GM19240 (cell line): ENCODE data around the gene SIPA1L3.

ENCODE experiments used
- DNase-seq: peaks from one replicate; pipeline ENCODE4 v3.0.0; 2011; ENCODE audit warnings: low spot score; ENCODE audit not compliant: insufficient read length

SIPA1L3 gene

DNA sequence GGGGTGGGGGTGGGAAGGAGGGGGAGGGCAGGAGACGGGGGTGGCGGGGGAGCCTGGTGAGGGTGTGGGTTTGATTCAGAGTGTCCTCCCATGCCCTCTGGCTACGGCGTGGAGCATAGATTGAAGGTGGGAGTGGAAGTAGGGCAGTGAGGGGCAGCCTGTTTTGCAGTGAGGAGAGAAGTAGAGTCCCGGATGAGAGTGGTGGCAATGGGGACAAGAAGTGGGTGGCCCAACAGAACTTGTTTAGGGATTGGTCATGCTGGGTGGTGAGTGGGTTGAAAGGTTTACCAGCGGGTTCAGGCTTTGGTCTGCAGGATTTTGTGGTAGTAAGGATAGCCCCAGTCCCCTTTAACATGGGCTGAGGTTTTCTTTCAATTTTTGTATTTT is 35.5 kb downstream of the SIPA1L3 start:
- DNase-seq: no peak

GRCh38 chr19:37943480-37943879 is 36.5 kb downstream of the SIPA1L3 start:
- no peak for DNase-seq

GRCh38 chr19:37946132-37946531 is 39.1 kb downstream of the SIPA1L3 start:
- no peak for DNase-seq

- DNase-seq: no peak
Measured at GRCh38 chr19:37947778-37948177, 40.8 kb downstream of the SIPA1L3 start.

GRCh38 chr19:37948362-37948761 is 41.4 kb downstream of the SIPA1L3 start:
- DNase-seq: no peak

DNA sequence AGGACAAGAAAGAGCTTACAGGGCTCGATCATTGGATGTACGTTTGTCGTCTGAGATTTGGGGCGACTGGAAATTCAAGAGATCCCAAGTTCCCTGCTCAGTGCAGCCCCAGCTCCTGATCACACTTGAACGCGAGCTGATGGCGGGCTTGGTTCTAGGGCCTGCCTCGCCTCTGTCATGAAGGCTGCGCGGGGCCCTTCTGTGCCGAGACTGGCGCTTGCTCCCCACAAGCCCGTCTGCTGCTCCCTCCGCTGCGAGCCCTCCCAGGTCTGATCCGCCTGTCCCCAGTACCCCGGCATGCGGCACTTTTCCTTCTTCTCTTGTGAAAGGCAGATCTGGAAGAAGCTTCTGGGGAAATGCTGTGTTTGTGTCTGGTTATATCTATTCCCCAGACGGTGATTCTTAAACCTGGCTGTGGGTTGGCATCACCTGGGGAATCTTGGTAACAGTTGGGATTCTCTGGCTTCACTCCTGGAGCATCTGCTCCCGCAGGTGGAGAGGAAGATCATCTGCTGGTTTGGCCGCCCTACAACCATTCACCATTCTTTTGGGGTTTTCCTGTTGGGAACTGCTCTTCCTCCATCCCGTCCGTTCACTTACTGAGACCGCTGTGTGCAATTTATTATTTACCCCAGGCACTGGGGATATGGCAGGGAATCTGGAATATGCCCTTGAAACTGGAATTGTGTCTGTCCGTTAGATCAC is 43.6 kb downstream of the SIPA1L3 start:
- no peak for DNase-seq

DNA sequence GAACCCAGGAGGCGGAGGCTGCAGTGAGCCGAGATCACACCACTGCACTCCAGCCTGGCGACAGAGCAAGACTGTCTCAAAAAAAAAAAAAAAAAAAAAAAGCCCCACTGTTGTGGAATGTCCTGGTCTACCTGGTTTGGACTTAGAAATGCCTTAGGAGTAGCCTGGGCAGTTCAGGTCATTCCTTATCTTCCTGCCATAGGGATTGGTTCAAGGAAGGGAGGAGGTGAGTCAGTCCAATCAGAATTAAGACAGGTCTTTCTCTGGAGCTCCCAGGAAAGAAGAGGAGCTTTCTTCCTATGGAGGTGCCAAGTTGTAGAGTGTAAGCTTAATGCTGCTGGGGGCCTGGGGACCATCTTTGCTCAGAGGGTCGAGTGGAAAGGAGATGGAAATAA is 44.8 kb downstream of the SIPA1L3 start:
- DNase-seq: no peak

- DNase-seq: no peak
Measured at GRCh38 chr19:37953171-37953917, 46.3 kb downstream of the SIPA1L3 start.

- DNase-seq: no peak
Measured at GRCh38 chr19:37953918-37954303, 46.9 kb downstream of the SIPA1L3 start.

DNA sequence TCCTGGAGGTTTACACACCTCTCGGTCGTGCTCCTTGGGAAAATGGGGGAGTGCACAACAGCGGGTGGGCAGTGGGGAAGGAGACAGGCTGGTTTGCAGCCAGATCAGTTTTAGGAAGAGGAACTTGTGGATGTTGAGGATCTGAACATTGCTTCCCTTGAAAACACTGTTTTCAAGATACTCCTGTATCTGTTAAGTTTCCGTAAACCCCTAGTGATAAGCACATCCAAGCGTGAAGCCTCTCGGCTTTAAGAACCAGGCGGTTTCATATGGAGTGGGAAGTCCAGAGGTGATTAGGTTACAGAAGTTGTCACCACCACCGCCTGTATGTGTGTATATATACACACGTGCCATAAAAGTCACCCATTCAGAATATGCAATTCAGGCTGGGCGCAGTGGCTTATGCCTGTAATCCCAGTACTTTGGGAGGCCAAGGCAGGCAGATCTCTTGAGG is 47.4 kb downstream of the SIPA1L3 start:
- no peak for DNase-seq

DNA sequence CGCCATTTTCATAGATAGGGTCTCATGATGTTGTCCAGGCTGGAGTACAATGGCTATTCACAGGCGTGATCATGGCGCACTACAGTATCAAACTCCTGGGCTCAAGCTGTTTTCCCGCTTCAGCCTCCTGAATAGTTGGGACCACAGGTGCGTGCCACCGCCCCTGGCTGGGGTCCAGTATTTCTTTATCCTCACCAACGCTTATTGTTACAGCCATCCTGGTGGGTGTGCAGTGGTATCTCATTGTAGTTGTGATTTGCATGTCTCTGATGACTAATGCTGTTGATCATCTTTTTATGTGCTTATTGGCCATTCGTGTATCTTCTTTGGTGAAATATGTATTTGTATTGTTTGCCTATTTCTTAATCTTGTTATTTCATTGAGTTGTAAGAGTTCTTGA is 49.0 kb downstream of the SIPA1L3 start:
- no peak for DNase-seq

DNA sequence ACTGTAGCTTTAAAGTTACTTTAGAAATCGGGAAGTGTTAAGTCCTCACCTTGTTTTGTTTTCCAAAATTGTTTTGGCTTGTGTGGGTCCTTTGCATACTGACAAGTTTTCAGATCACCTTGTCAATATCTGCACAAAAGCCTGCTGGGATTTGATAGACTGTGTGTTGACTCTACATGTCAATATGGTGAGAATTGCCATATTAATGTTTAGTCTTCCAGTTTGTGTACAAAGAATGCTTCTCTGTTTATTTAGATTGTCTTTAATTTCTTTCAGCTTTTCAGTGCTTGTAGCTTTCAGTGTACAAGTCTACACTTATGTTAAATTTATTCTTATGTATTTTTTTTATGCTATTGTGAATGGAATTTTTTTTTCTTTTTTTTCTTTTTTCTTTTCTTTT is 50.2 kb downstream of the SIPA1L3 start:
- no peak for DNase-seq

DNA sequence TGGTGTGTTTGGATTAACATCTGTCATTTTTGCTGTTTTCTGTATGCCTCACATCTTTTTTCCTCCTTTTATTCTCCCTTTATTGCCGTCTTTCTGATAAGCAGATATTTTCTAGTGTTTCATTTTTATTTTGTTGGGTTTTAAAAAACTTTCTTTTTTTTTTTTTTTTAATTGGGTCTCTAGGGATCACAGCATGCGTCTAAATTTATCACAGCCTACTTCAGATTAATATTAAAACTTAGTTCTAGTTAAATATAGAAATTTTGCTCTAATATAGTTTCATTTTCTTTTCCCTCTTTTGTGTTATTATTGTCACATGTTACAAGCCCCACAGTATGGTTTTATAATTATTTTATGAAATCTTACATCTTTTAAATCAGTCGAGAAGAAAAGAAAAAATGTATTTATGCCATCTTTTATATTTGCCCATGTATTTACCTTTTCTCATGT is 52.7 kb downstream of the SIPA1L3 start:
- no peak for DNase-seq

DNA sequence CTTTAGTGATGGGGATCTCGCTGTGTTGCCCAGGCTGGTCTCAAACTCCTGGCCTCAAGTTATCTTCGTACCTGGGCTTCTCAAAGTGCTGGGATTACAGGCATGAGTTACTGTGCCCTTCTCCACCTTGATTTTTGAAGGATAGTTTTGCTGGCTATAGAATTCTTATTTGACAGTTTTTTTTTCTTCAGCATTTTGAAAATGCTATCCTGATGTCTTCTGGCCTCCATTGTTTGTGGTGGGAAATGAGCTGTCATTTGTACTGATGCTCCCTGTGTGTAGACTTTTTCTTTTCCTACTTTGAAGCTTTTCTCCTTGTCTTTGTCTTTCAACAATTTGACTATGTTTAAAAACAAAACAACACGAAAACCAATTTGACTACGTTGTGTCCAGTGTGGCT is 54.2 kb downstream of the SIPA1L3 start:
- DNase-seq: no peak

DNA sequence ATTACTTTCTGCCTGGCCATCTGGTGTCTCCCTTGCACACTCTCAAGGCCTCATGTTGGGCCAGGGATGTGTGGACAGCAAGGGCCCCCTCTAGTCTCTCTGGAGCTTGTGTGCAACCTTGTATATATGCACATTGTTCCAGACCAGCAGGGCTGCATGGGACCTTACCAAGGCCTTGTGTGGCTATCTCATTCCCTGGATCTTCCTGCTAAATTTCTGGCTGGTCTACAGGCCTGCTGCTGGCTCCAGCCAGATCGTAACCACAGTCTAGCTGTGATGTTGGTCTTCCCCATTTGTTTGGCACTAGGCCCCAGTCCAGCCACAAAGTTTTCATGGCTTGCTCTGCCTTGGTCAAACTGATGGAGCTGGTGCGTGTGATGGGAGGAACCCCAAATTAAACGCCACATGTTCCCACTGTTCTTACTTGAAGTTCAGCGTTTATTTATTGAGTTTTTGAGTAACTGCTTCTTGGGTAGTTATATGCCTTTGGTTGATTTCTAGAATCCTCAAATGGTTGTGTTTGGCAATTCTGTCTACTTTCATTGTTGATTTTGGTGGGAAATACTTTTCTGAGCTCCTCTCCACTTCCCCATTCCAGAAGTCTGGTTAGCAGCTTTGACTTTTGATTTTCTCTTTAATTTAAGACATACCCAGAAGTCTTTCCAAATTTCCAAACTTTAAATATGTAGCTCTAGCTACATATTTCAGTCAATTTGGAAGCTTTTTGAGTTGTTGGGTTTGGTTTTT is 56.4 kb downstream of the SIPA1L3 start:
- no peak for DNase-seq

GRCh38 chr19:37964109-37964508 is 57.1 kb downstream of the SIPA1L3 start:
- DNase-seq: no peak

DNA sequence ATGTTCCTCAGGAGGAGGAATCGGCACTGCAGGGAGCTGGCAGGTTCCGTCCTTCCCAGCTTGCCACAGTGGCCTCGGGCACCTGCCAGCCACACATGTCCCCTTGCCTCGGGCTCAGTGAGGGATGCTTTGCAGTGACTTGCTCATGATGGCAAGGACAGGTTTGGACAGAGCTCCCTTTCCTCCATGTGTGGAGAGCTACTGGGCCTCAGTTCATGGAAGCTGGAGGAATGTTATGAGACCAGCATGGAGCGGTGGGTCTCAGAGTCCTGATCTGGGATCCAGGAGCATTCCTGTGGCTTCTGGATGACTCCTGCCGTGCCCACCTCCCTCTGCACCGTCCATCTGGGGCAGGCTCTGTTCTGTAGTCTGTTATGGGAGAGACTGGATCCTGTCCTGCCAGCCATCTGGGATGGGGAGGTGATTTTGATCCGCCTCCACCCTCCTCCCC is 59.2 kb downstream of the SIPA1L3 start:
- no peak for DNase-seq

GRCh38 chr19:37966662-37967231 is 59.7 kb downstream of the SIPA1L3 start:
- DNase-seq: no peak

DNA sequence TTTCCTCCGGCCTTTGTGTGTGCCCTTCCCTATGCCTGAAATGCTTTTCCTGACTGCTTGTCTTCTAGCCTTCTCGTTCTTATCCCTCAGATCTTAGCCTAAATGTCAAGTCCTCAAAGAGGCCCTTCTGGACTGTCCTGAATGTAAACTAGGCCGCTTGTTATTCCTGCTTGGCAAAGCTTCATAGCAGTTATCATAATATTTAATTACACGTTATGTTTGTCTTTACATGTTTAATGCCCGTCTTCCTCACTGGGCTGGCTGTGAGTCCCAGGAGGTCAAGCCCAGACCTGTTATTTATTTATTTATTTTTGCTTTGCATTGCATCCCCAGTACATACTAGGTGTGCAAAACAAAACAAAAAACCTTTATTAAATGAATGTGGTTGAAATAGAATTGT is 62.7 kb downstream of the SIPA1L3 start:
- no peak for DNase-seq

GRCh38 chr19:37970699-37971098 is 63.7 kb downstream of the SIPA1L3 start:
- DNase-seq: no peak

- DNase-seq: no peak
Measured at GRCh38 chr19:37972803-37973202, 65.8 kb downstream of the SIPA1L3 start.

DNA sequence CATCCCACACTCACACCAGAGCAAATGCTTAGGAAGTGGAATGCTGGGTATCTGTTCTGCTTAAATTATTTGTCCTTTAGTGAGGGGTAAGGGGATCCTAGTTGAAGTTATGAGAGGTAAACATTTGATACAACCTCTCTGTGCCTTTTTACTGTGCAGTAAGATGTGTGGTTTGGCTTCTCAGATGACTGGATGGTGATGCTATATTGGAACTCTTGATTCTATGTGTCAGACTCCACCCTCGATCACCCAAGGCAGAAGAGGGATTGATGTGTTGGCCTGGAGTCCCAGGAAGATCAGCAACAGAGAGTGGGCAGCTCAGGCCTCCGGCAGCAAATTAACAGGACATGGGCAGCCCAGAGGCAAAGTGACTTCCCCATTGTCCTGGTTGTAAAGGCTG is 66.7 kb downstream of the SIPA1L3 start:
- no peak for DNase-seq
